ENCODE results near the gene CFAP74. TPM values are rescaled to one million over a fixed set of nuclear protein-coding genes. Genes with fewer than 3 reads are reported as not detected.

CFAP74 gene
- total and polyA plus RNA-seq, 9 of the 15 experiments (the other 6 are each of a cell fraction or from before 2014, with no cell fraction given): 0.03 to 0.15 (median 0.05) TPM; not detected in 6

DNA sequence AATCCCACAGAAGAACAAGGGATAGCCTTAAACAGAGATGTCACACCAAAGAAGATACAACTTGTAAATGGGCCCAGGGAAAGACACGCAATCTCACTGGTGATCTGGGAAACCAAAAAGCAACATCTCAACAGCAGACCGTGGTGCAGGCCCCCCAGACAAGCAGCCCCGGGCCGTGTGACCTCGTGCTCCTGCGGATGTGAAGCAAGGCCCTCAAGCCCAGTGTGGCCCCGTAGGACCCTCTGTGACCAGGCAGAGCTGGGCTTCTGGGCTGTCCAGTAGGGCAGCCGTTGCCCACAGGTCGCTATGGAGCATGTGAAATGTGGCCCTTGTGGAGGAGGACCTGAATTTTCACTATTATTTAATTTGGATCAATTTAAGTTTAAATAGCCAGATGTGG, 49.6 kb downstream of the CFAP74 start:
- Histone ChIP-seq H3K27ac (ENCODE audit: extremely low read depth, low read depth, low read length) (no peak overlapping the region), H3K27me3 (ENCODE audit: control insufficient read depth in 2 of 2, insufficient read depth in 2 of 2, low read length in 2 of 2) (peaks cover 49 to 73% of the 10 kb centered on the region in 2 experiments), H3K4me3 (no peak overlapping the region), H4K20me1 (replicated peaks; ENCODE audit: control insufficient read depth, insufficient read depth, low read length) (0 out of 2 replicates have a peak, but pooled peaks cover 5% of the 10 kb centered on the region), H3K9me1 (ENCODE audit: control insufficient read depth, insufficient read depth, low read length) (no peaks in the 10 kb centered on the region), H3K4me2 (ENCODE audit: insufficient read depth, low read length) (no peak overlapping the region), H2AFZ (ENCODE audit: low read depth, low read length) (no peak overlapping the region), H3K9ac (ENCODE audit: insufficient read depth in 1 of 2, low read depth in 2 of 2, low read length in 2 of 2) (no peak overlapping the region), H3K4me1 (replicated peaks in 1 of 2; ENCODE audit: control insufficient read depth in 2 of 2, insufficient read depth in 2 of 2, low read length in 2 of 2) (peaks cover 0 to 21% of the 10 kb centered on the region in 2 experiments; a peak in 1 of 5 replicates), H3K79me2 (ENCODE audit: control insufficient read depth, insufficient read depth, low read length) (no peaks in the 10 kb centered on the region), H3K9me3 (replicated peaks; ENCODE audit: control insufficient read depth, insufficient read depth, low read depth, low read length) (no peaks in the 10 kb centered on the region), H3K36me3 (ENCODE audit: control insufficient read depth, insufficient read depth, low read length) (no peaks in the 10 kb centered on the region)
- CTCF ChIA-PET (ENCODE audit: low intra/inter-chr PET ratio): no interaction called here
- FAIRE-seq: no peak
- no TSS peak for BruUV-seq (replicated peaks)
- no peak for DNase-seq (ENCODE audit: extremely low read depth in 1 of 4, low spot score in 3 of 4)
- WGBS (ENCODE audit: insufficient coverage, low coverage, missing lambda C conversion rate): 8% methylated on average over 9 of the region's 9 CpGs
- intact Hi-C loops (cut with micrococcal nuclease): no loop called here
- POLR2A ChIA-PET: no interaction called here
- TF ChIP-seq, protein P1, sequence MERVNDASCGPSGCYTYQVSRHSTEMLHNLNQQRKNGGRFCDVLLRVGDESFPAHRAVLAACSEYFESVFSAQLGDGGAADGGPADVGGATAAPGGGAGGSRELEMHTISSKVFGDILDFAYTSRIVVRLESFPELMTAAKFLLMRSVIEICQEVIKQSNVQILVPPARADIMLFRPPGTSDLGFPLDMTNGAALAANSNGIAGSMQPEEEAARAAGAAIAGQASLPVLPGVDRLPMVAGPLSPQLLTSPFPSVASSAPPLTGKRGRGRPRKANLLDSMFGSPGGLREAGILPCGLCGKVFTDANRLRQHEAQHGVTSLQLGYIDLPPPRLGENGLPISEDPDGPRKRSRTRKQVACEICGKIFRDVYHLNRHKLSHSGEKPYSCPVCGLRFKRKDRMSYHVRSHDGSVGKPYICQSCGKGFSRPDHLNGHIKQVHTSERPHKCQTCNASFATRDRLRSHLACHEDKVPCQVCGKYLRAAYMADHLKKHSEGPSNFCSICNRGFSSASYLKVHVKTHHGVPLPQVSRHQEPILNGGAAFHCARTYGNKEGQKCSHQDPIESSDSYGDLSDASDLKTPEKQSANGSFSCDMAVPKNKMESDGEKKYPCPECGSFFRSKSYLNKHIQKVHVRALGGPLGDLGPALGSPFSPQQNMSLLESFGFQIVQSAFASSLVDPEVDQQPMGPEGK (CRISPR knock-in tag; IDR thresholded peaks at IDR 0.05; ENCODE audit: borderline replicate concordance): no peak
- TF ChIP-seq RBM22 (IDR thresholded peaks at IDR 0.05; ENCODE audit: low read depth, low read length, poor library complexity, severe bottlenecking) (no peak), TEAD2 (tag; IDR thresholded peaks at IDR 0.05) (no peak), ZFP30 (CRISPR knock-in tag; IDR thresholded peaks at IDR 0.05; ENCODE audit: borderline replicate concordance) (no peak), ZNF143 (CRISPR knock-in tag; IDR thresholded peaks at IDR 0.05) (no peak), CBX3 (IDR thresholded peaks at IDR 0.05; ENCODE audit: borderline replicate concordance in 1 of 2, low read length in 2 of 2) (no peak)
- TF ChIP-seq, protein P2, sequence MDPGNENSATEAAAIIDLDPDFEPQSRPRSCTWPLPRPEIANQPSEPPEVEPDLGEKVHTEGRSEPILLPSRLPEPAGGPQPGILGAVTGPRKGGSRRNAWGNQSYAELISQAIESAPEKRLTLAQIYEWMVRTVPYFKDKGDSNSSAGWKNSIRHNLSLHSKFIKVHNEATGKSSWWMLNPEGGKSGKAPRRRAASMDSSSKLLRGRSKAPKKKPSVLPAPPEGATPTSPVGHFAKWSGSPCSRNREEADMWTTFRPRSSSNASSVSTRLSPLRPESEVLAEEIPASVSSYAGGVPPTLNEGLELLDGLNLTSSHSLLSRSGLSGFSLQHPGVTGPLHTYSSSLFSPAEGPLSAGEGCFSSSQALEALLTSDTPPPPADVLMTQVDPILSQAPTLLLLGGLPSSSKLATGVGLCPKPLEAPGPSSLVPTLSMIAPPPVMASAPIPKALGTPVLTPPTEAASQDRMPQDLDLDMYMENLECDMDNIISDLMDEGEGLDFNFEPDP (CRISPR knock-in tag; IDR thresholded peaks at IDR 0.05): no peak
- in situ Hi-C loops (cut with MboI): no loop called here
- no peak for ATAC-seq
